GM23338 (cell line): ENCODE results near the gene PDE4B. TPM values are rescaled to one million over a fixed set of nuclear protein-coding genes. Genes with fewer than 3 reads are reported as not detected.

ENCODE experiments used
- ATAC-seq: fragments of 200-7000 bp; cut with Tn5 transposase; 3 replicates; pipeline ENCODE4 v1.9.1; 2020
- DNase-seq: peaks from one replicate; pipeline ENCODE4 v3.0.0-alpha.2; 2015; ENCODE audit warnings: low spot score
- H2AFZ ChIP-seq: fragments of 200-600 bp; sonication (generic); 2 replicates; pipeline ENCODE4 v1.8.0; 2016; ENCODE audit warnings: antibody characterized with exemption, mild to moderate bottlenecking, moderate library complexity
- H3F3A ChIP-seq: fragments of 200-600 bp; sonication (generic); replicated peaks from 2 replicates; pipeline ENCODE4 v1.8.0; 2017; ENCODE audit warnings: antibody characterized with exemption, mixed run types, low read depth
- H3K27ac ChIP-seq: fragments of 200-600 bp; sonication (generic); 2 replicates; pipeline ENCODE4 v1.6.1; 2016; ENCODE audit warnings: low read depth
- H3K27me3 ChIP-seq: fragments of 200-600 bp; sonication (generic); 2 replicates; pipeline ENCODE4 v1.8.0; 2016; ENCODE audit warnings: mild to moderate bottlenecking, mixed run types, moderate library complexity; ENCODE audit not compliant: insufficient read depth
- H3K36me3 ChIP-seq: fragments of 200-600 bp; sonication (generic); 2 replicates; pipeline ENCODE4 v1.8.0; 2016; ENCODE audit warnings: mild to moderate bottlenecking; ENCODE audit not compliant: insufficient read depth
- H3K4me1 ChIP-seq: fragments of 200-600 bp; sonication (generic); 2 replicates; pipeline ENCODE4 v1.8.0; 2016; ENCODE audit warnings: mild to moderate bottlenecking, moderate library complexity; ENCODE audit not compliant: insufficient read depth
- H3K4me2 ChIP-seq: fragments of 200-600 bp; sonication (generic); 2 replicates; pipeline ENCODE4 v1.7.1; 2017; ENCODE audit warnings: mixed run types
- H3K4me3 ChIP-seq: fragments of 200-600 bp; sonication (generic); 2 replicates; pipeline ENCODE4 v1.6.1; 2016; ENCODE audit warnings: mixed run types
- H3K79me2 ChIP-seq: fragments of 200-600 bp; sonication (generic); replicated peaks from 2 replicates; pipeline ENCODE4 v1.8.0; 2017; ENCODE audit warnings: mild to moderate bottlenecking; ENCODE audit not compliant: insufficient read depth
- H3K9me2 ChIP-seq: fragments of 200-600 bp; sonication (generic); 2 replicates; pipeline ENCODE4 v1.8.0; 2017; ENCODE audit not compliant: insufficient read depth
- H4K20me1 ChIP-seq: fragments of 200-600 bp; sonication (generic); replicated peaks from 2 replicates; pipeline ENCODE4 v1.8.0; 2017; ENCODE audit warnings: mild to moderate bottlenecking; ENCODE audit not compliant: insufficient read depth
- H3K27ac Mint-ChIP-seq: 2 replicates; pipeline ENCODE4 v1.8.0; 2020; ENCODE audit warnings: inconsistent platforms, mild to moderate bottlenecking, moderate library complexity, mixed read lengths
- H3K27me3 Mint-ChIP-seq: 3 replicates; pipeline ENCODE4 v1.8.0; 2022; ENCODE audit warnings: low read depth, mild to moderate bottlenecking, moderate library complexity, mixed read lengths, inconsistent platforms; ENCODE audit not compliant: insufficient read depth, poor library complexity
- H3K36me3 Mint-ChIP-seq: 3 replicates; pipeline ENCODE4 v1.8.0; 2021; ENCODE audit warnings: low read depth, mild to moderate bottlenecking, inconsistent platforms, moderate library complexity, mixed read lengths
- H3K4me1 Mint-ChIP-seq: 3 replicates; pipeline ENCODE4 v1.8.0; 2020; ENCODE audit warnings: mild to moderate bottlenecking, inconsistent platforms, mixed read lengths
- H3K4me3 Mint-ChIP-seq: 3 replicates; pipeline ENCODE4 v1.8.0; 2021; ENCODE audit warnings: moderate library complexity, mild to moderate bottlenecking, inconsistent platforms, mixed read lengths
- H3K9me3 Mint-ChIP-seq: 3 replicates; pipeline ENCODE4 v1.8.0; 2020; ENCODE audit warnings: moderate library complexity, mild to moderate bottlenecking, inconsistent platforms, mixed read lengths
- CREB1 ChIP-seq: fragments of 250-450 bp; sonication (Bioruptor Pico); IDR thresholded peaks from 2 replicates; pipeline ENCODE4 v1.5.0; 2020; ENCODE audit warnings: low read depth, mild to moderate bottlenecking, moderate library complexity
- ETS1 ChIP-seq: IDR thresholded peaks from 2 replicates; pipeline ENCODE4 v1.6.1; 2016; ENCODE audit warnings: antibody characterized with exemption
- EZH2phosphoT487 ChIP-seq: fragments of 200-600 bp; sonication (generic); IDR thresholded peaks from one replicate; pipeline ENCODE4 v1.8.1; 2018; ENCODE audit warnings: antibody characterized with exemption; ENCODE audit not compliant: unreplicated experiment
- JUNB ChIP-seq: IDR thresholded peaks from one replicate; pipeline ENCODE4 v1.6.1; 2016; ENCODE audit warnings: antibody characterized with exemption; ENCODE audit not compliant: unreplicated experiment
- NANOG ChIP-seq: IDR thresholded peaks from 2 replicates; pipeline ENCODE4 v1.6.1; 2016; ENCODE audit warnings: antibody characterized with exemption, borderline replicate concordance
- POLR2AphosphoS5 ChIP-seq: IDR thresholded peaks from 2 replicates; pipeline ENCODE4 v1.6.1; 2016; ENCODE audit warnings: antibody characterized with exemption, low read depth
- REST ChIP-seq: IDR thresholded peaks from one replicate; pipeline ENCODE4 v1.6.1; 2018; ENCODE audit warnings: antibody characterized with exemption; ENCODE audit not compliant: unreplicated experiment
- STAT1 ChIP-seq: IDR thresholded peaks from one replicate; pipeline ENCODE4 v1.6.1; 2016; ENCODE audit warnings: antibody characterized with exemption; ENCODE audit not compliant: unreplicated experiment
- ZNF114 ChIP-seq: fragments of 250-450 bp; sonication (Bioruptor Pico); IDR thresholded peaks from 2 replicates; pipeline ENCODE4 v1.5.0; 2020; ENCODE audit warnings: mild to moderate bottlenecking, moderate library complexity
- ZNF331 ChIP-seq: fragments of 250-450 bp; sonication (Bioruptor Pico); IDR thresholded peaks from 2 replicates; pipeline ENCODE4 v1.5.0; 2020; ENCODE audit warnings: low read depth, mild to moderate bottlenecking, moderate library complexity
- ZNF462 ChIP-seq: fragments of 250-450 bp; sonication (Bioruptor Pico); IDR thresholded peaks from 2 replicates; pipeline ENCODE4 v1.5.0; 2020; ENCODE audit warnings: mild to moderate bottlenecking, moderate library complexity
- polyA plus RNA-seq: library from polyadenylated mRNA; unstranded; fragments of >200 nt; fragmentation: Nextera tagmentation; extraction: Ambion mirVana; gene quantifications from 2 replicates; pipeline ENCODE4 v1.2.1, GENCODE V29; 2016
- total RNA-seq: library from RNA; depleted of rRNA; stranded (reverse); fragments of >200 nt; shearing (Covaris generic); gene quantifications from 2 replicates; pipeline ENCODE4 v1.2.3, GENCODE V29; 2014

The PDE4B gene
- total and polyA plus RNA-seq, 2 experiments from 2014 or later, result 14.0 to 25.6 TPM

GRCh38 chr1:66226985-66227384, 434.3 kb downstream of the PDE4B start (continued):
- TF ChIP-seq REST, result no peak
- TF ChIP-seq NANOG, result no peak

GRCh38 chr1:66227966-66228365, 435.3 kb downstream of the PDE4B start:
- Mint-ChIP-seq H3K27me3 (no peaks in the 10 kb centered on the region), H3K4me1 (peaks cover 10% of the 10 kb centered on the region; the same call in 2 of the 3 replicates), H3K27ac (no peak overlapping the region), H3K4me3 (no peak overlapping the region), H3K36me3 (no peaks in the 10 kb centered on the region), H3K9me3 (no peaks in the 10 kb centered on the region)
- Histone ChIP-seq H3K9me2 (no peaks in the 10 kb centered on the region), H4K20me1 (no peaks in the 10 kb centered on the region), H3F3A (no peaks in the 10 kb centered on the region), H3K27me3 (no peaks in the 10 kb centered on the region), H3K27ac (no peak overlapping the region), H3K4me1 (peaks cover 5% of the 10 kb centered on the region; the same call in 1 of the 2 replicates), H2AFZ (no peak overlapping the region), H3K4me2 (no peak overlapping the region), H3K36me3 (no peaks in the 10 kb centered on the region), H3K79me2 (no peaks in the 10 kb centered on the region), H3K4me3 (no peak overlapping the region)
- DNase-seq, result no peak
- no peak for ATAC-seq
- TF ChIP-seq ZNF114 (CRISPR knock-in tag) (no peak), STAT1 (no peak), EZH2phosphoT487 (no peak), POLR2AphosphoS5 (no peak), NANOG (no peak), JUNB (no peak), CREB1 (CRISPR knock-in tag) (no peak), ZNF331 (CRISPR knock-in tag) (no peak), ETS1 (no peak), REST (no peak), ZNF462 (CRISPR knock-in tag) (no peak)
